Left ventricle myocardium inferior (tissue), 1 donor: ENCODE measurements around the gene IKBKE. TPM values are rescaled to one million over a fixed set of nuclear protein-coding genes. Genes with fewer than 3 reads are reported as not detected.
A peak's percentile ranks its signal among the peaks of the same experiment; 100 is the strongest.
"Not testable (repeated sequence)": the region's sequence is repeated elsewhere in the genome, so short reads cannot be mapped to it uniquely, and the experiment has no call there.

Experiments used
- DNase-seq: peaks from one replicate; pipeline ENCODE4 v3.0.0-alpha.2; 2020
- H3K27ac ChIP-seq: fragments of 200-600 bp; replicated peaks from 2 replicates; pipeline ENCODE4 v1.8.0; 2021
- H3K27me3 ChIP-seq: fragments of 200-600 bp; 2 replicates; pipeline ENCODE4 v1.8.0; 2021; ENCODE audit warnings: low read depth
- H3K36me3 ChIP-seq: fragments of 200-600 bp; 2 replicates; pipeline ENCODE4 v1.8.0; 2021
- H3K4me1 ChIP-seq: fragments of 200-600 bp; 2 replicates; pipeline ENCODE4 v1.8.0; 2021
- H3K4me3 ChIP-seq: fragments of 200-600 bp; 2 replicates; pipeline ENCODE4 v1.8.0; 2021; ENCODE audit warnings: mild to moderate bottlenecking, moderate library complexity
- H3K9me3 ChIP-seq: fragments of 200-600 bp; replicated peaks from 2 replicates; pipeline ENCODE4 v1.8.0; 2021
- intact Hi-C: fragments of 100-400 bp; cut with micrococcal nuclease; formaldehyde crosslinking; loops from one replicate; pipeline ENCODE4 v1.11.0; 2022
- total RNA-seq: library from RNA; stranded (reverse); fragmentation: NEBNext Ultra II Directional; extraction: Animal tissue kit (Norgen Biotek cat#: 25700); gene quantifications from one replicate; pipeline ENCODE4 v1.2.1, GENCODE V29; 2021
- TF ChIP-seq, protein P1 (sequence below): fragments of 200-600 bp; IDR thresholded peaks from 2 replicates; pipeline ENCODE4 v1.8.0; 2021; ENCODE audit warnings: antibody characterized with exemption, mild to moderate bottlenecking, borderline replicate concordance
- donor health status: DM: no; HTN: yes; CAD: no; lungs with severe emphysema.

The IKBKE gene
- total RNA-seq, 1 donor from 2014 or later: 0.80 TPM

- H3K27ac ChIP-seq: no peak overlapping the region
- TF ChIP-seq, protein P1, sequence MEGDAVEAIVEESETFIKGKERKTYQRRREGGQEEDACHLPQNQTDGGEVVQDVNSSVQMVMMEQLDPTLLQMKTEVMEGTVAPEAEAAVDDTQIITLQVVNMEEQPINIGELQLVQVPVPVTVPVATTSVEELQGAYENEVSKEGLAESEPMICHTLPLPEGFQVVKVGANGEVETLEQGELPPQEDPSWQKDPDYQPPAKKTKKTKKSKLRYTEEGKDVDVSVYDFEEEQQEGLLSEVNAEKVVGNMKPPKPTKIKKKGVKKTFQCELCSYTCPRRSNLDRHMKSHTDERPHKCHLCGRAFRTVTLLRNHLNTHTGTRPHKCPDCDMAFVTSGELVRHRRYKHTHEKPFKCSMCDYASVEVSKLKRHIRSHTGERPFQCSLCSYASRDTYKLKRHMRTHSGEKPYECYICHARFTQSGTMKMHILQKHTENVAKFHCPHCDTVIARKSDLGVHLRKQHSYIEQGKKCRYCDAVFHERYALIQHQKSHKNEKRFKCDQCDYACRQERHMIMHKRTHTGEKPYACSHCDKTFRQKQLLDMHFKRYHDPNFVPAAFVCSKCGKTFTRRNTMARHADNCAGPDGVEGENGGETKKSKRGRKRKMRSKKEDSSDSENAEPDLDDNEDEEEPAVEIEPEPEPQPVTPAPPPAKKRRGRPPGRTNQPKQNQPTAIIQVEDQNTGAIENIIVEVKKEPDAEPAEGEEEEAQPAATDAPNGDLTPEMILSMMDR: no peak
- intact Hi-C loops: no loop called here
- H3K4me3 ChIP-seq: no peak overlapping the region
- H3K27me3 ChIP-seq: no peaks in the 10 kb centered on the region
- no peaks in the 10 kb centered on the region for H3K36me3 ChIP-seq
- no peak for DNase-seq
- no peaks in the 10 kb centered on the region for H3K4me1 ChIP-seq
- no peaks in the 10 kb centered on the region for H3K9me3 ChIP-seq
These were observed 8.5 kb downstream of the IKBKE start for GRCh38 chr1:206478746-206479145.

DNA sequence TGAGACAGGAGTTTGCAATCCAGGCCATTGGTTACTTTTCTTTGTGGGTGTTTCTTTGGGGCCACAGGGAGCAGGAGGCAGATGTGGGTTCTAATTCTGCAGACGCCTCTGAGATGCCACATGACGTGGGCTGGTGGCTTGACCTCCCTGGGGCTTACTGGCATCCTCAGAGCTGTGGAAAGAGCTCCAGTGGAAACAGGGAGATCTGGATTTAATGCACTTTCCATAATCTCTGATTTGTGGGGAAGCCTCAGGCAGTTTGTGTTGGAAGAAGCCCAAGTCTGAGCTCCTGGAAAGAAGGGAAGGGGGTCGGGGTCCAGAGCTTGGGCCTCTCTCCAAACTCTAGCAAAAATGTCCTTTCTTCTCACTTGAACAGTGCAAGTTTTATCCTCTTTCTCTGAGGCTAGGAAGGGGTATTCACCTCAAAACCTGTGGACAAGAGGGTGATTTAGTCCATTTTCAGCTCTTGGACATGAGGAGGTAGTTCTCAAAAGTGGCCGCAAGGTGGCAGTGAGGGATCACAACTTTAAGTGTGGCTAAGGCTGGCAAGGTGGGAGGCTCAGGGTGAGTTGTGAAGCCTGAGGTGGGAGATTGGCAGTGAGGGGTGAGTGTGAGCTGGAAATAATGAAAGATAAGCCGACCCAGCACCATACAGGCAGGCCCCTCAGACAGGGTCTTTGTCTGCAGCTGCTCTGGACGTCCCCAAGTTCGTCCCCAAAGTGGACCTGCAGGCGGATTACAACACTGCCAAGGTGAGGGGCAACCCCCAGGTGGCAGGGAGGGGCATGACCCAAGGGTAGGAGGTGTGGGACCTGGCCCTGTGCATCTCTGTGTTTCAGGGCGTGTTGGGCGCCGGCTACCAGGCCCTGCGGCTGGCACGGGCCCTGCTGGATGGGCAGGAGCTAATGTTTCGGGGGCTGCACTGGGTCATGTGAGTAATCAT lies 9.2 kb downstream of the IKBKE start:
- H3K36me3 ChIP-seq: no peaks in the 10 kb centered on the region
- TF ChIP-seq, protein P1: peak; percentile 86
- no peaks in the 10 kb centered on the region for H3K27me3 ChIP-seq
- H3K27ac ChIP-seq: no peak overlapping the region
- H3K4me1 ChIP-seq: no peaks in the 10 kb centered on the region
- peak; percentile 56 for DNase-seq
- no peaks in the 10 kb centered on the region for H3K9me3 ChIP-seq
- H3K4me3 ChIP-seq: no peak overlapping the region
- intact Hi-C loops: no loop called here

DNA sequence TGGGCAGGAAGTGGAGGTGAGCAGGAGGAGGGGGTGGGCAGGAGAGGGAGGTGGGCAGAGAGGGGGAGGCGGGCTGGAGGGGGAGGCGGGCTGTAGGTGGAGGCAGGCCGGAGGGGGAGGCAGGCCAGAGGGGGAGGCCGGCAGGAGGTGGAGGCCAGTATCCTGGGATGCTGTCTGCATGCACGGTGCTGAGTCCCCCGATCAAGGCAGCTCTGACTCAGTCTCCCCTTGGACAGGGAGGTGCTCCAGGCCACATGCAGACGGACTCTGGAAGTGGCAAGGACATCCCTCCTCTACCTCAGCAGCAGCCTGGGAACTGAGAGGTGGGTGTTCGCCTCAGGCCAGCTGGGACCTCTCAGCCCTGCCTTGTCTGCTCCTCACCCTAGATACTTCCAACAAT lies 9.9 kb downstream of the IKBKE start:
- H3K9me3 ChIP-seq: no peaks in the 10 kb centered on the region
- intact Hi-C loops: no loop called here
- H3K36me3 ChIP-seq: no peaks in the 10 kb centered on the region
- H3K4me3 ChIP-seq: no peak overlapping the region
- H3K27ac ChIP-seq: no peak overlapping the region
- H3K4me1 ChIP-seq: no peaks in the 10 kb centered on the region
- no peak for DNase-seq
- TF ChIP-seq, protein P1: no peak
- no peaks in the 10 kb centered on the region for H3K27me3 ChIP-seq

- H3K36me3 ChIP-seq: no peaks in the 10 kb centered on the region
- H3K27me3 ChIP-seq: no peaks in the 10 kb centered on the region
- peaks cover 10% of the 10 kb centered on the region for H3K4me1 ChIP-seq
- H3K27ac ChIP-seq: no peak overlapping the region
- no peaks in the 10 kb centered on the region for H3K9me3 ChIP-seq
- intact Hi-C loops: no loop called here
- TF ChIP-seq, protein P1: no peak
- no peak for DNase-seq
- no peak overlapping the region for H3K4me3 ChIP-seq
These were observed 12.3 kb downstream of the IKBKE start for GRCh38 chr1:206482611-206483010.

DNA sequence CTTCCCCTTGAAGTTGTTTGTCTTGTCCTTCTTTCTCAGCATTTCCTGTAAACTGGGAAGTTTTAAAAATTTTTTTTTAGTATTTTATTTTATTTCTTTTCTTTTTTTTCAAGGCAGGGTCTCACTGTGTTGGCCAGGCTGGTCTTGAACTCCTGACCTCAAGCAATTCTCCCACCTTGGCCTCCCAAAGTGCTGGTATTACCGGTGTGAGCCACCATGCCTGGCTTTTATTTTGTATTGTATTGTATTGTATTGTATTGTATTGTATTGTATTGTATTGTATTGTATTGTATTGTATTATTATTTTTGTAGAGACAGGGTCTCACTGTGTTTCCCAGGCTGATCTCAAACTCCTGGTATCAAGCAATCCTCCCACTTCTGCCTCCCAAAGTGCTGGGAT lies 13.6 kb downstream of the IKBKE start:
- peaks cover 11% of the 10 kb centered on the region for H3K4me1 ChIP-seq
- H3K4me3 ChIP-seq, H3K9me3 ChIP-seq, H3K27ac ChIP-seq, H3K36me3 ChIP-seq, DNase-seq, intact Hi-C loops, H3K27me3 ChIP-seq: not testable (repeated sequence)

GRCh38 chr1:206484901-206485300 lies 14.6 kb downstream of the IKBKE start:
- H3K4me1 ChIP-seq: peaks cover 12% of the 10 kb centered on the region
- TF ChIP-seq, protein P1: no peak
- no peak overlapping the region for H3K4me3 ChIP-seq
- intact Hi-C loops: no loop called here
- no peak for DNase-seq
- H3K27ac ChIP-seq: no peak overlapping the region
- H3K9me3 ChIP-seq: no peaks in the 10 kb centered on the region
- no peaks in the 10 kb centered on the region for H3K27me3 ChIP-seq
- H3K36me3 ChIP-seq: no peaks in the 10 kb centered on the region
